ENCODE results near the gene GRM1.

Gene GRM1

GRCh38 chr6:146335336-146335735 is 306.5 kb downstream of the GRM1 start:
- H3K4me3 ChIP-seq (ENCODE audit: low read depth, low read length): no peak overlapping the region
- TF ChIP-seq, protein P1, sequence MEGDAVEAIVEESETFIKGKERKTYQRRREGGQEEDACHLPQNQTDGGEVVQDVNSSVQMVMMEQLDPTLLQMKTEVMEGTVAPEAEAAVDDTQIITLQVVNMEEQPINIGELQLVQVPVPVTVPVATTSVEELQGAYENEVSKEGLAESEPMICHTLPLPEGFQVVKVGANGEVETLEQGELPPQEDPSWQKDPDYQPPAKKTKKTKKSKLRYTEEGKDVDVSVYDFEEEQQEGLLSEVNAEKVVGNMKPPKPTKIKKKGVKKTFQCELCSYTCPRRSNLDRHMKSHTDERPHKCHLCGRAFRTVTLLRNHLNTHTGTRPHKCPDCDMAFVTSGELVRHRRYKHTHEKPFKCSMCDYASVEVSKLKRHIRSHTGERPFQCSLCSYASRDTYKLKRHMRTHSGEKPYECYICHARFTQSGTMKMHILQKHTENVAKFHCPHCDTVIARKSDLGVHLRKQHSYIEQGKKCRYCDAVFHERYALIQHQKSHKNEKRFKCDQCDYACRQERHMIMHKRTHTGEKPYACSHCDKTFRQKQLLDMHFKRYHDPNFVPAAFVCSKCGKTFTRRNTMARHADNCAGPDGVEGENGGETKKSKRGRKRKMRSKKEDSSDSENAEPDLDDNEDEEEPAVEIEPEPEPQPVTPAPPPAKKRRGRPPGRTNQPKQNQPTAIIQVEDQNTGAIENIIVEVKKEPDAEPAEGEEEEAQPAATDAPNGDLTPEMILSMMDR (IDR thresholded peaks at IDR 0.05; ENCODE audit: low read depth, low read length): no peak

DNA sequence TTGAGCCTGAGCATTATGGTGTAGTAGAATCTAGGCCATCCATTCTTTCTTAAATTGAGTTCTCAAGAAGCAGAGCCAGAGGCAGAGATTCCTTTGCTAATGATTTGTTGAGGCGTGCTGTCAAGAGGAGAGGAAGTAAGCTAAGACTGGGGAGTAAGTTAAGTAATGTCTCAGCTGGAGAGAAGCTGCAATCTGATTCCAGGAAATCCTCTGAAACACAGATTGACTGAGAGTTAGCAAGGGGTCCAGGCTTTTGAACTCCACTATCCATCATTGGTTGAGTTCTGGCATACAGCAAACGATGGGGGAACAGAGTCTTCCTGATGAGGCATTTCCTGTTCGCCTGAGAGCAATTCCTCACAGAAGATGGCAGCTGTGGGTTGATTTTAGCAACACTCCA is 307.3 kb downstream of the GRM1 start:
- TF ChIP-seq, protein P1 (IDR thresholded peaks at IDR 0.05; ENCODE audit: low read depth, low read length): no peak
- H3K4me3 ChIP-seq (ENCODE audit: low read depth, low read length): no peak overlapping the region

GRCh38 chr6:146337376-146337775 is 308.5 kb downstream of the GRM1 start:
- H3K4me3 ChIP-seq (ENCODE audit: low read depth, low read length): no peak overlapping the region
- TF ChIP-seq, protein P1 (IDR thresholded peaks at IDR 0.05; ENCODE audit: low read depth, low read length): no peak

GRCh38 chr6:146339716-146340115 is 310.9 kb downstream of the GRM1 start:
- no peak overlapping the region for H3K4me3 ChIP-seq (ENCODE audit: low read depth, low read length)
- TF ChIP-seq, protein P1 (IDR thresholded peaks at IDR 0.05; ENCODE audit: low read depth, low read length): no peak

- H3K4me3 ChIP-seq (ENCODE audit: low read depth, low read length): no peak overlapping the region
- TF ChIP-seq, protein P1 (IDR thresholded peaks at IDR 0.05; ENCODE audit: low read depth, low read length): no peak
Measured at GRCh38 chr6:146341493-146342230, 312.8 kb downstream of the GRM1 start.

- TF ChIP-seq, protein P1 (IDR thresholded peaks at IDR 0.05; ENCODE audit: low read depth, low read length): no peak
Measured at GRCh38 chr6:146345598-146345997, 316.7 kb downstream of the GRM1 start.

GRCh38 chr6:146347090-146347489 is 318.2 kb downstream of the GRM1 start:
- TF ChIP-seq, protein P1 (IDR thresholded peaks at IDR 0.05; ENCODE audit: low read depth, low read length): no peak
- no peak overlapping the region for H3K4me3 ChIP-seq (ENCODE audit: low read depth, low read length)

More at GRCh38 chr6:146345598-146345997, 316.7 kb downstream of the GRM1 start:
- no peak overlapping the region for H3K4me3 ChIP-seq (ENCODE audit: low read depth, low read length)
